OCI-LY1 (cell line): ENCODE results near the gene SDK1.

Source experiments
- H2AFZ ChIP-seq: fragments of 200-600 bp; sonication (generic), shearing (Covaris generic); 2 replicates; pipeline ENCODE4 v1.6.0; 2014; ENCODE audit warnings: antibody characterized with exemption, mild to moderate bottlenecking, low read length
- H3F3A ChIP-seq: fragments of 200-600 bp; sonication (generic), shearing (Covaris generic); 2 replicates; pipeline ENCODE4 v1.6.0; 2014; ENCODE audit warnings: mild to moderate bottlenecking, antibody characterized with exemption, low read length, moderate library complexity; ENCODE audit not compliant: insufficient read depth
- H3K27ac ChIP-seq: fragments of 200-600 bp; sonication (generic); 2 replicates; pipeline ENCODE4 v1.5.1; 2014; ENCODE audit warnings: low read length, mixed run types, mild to moderate bottlenecking, low read depth; ENCODE audit not compliant: poor library complexity, severe bottlenecking
- H3K27me3 ChIP-seq: fragments of 200-600 bp; sonication (generic); 2 replicates; pipeline ENCODE4 v1.6.0; 2014; ENCODE audit warnings: antibody characterized with exemption, mild to moderate bottlenecking, low read length, moderate library complexity; ENCODE audit not compliant: insufficient read depth
- H3K36me3 ChIP-seq: fragments of 200-600 bp; sonication (generic); 2 replicates; pipeline ENCODE4 v1.6.1; 2014; ENCODE audit warnings: mild to moderate bottlenecking, antibody characterized with exemption, low read length, moderate library complexity, mixed read lengths; ENCODE audit not compliant: insufficient read depth
- H3K4me1 ChIP-seq: fragments of 200-600 bp; sonication (generic); 2 replicates; pipeline ENCODE4 v1.5.1; 2014; ENCODE audit warnings: mild to moderate bottlenecking, low read length, moderate library complexity; ENCODE audit not compliant: insufficient read depth, severe bottlenecking
- H3K4me2 ChIP-seq: fragments of 200-600 bp; sonication (generic), shearing (Covaris generic); 2 replicates; pipeline ENCODE4 v1.6.1; 2014; ENCODE audit warnings: low read length
- H3K4me3 ChIP-seq: fragments of 200-600 bp; sonication (generic); 2 replicates; pipeline ENCODE4 v1.5.1; 2014; ENCODE audit warnings: low read length, low read depth, mild to moderate bottlenecking, mixed read lengths; ENCODE audit not compliant: poor library complexity, severe bottlenecking
- H3K79me2 ChIP-seq: fragments of 200-600 bp; shearing (Covaris generic); 2 replicates; pipeline ENCODE4 v1.6.1; 2016; ENCODE audit warnings: mixed run types, low read length, mixed read lengths; ENCODE audit not compliant: insufficient read depth
- H3K9ac ChIP-seq: fragments of 200-600 bp; sonication (generic), shearing (Covaris generic); 2 replicates; pipeline ENCODE4 v1.6.1; 2014; ENCODE audit warnings: mild to moderate bottlenecking, low read length, mixed read lengths
- H3K9me2 ChIP-seq: fragments of 200-600 bp; sonication (generic), shearing (Covaris generic); 2 replicates; pipeline ENCODE4 v1.6.1; 2014; ENCODE audit warnings: low read depth, mild to moderate bottlenecking, low read length, mixed read lengths
- H3K9me3 ChIP-seq: fragments of 200-600 bp; shearing (Covaris generic); 2 replicates; pipeline ENCODE4 v1.6.1; 2014; ENCODE audit warnings: low read length, mixed read lengths
- H4K20me1 ChIP-seq: fragments of 200-600 bp; sonication (generic), shearing (Covaris generic); 2 replicates; pipeline ENCODE4 v1.6.0; 2016; ENCODE audit warnings: mild to moderate bottlenecking, low read length; ENCODE audit not compliant: insufficient read depth
- EZH2 ChIP-seq: fragments of 200-600 bp; sonication (generic), shearing (Covaris generic); IDR thresholded peaks from 2 replicates; pipeline ENCODE4 v1.8.0; 2017; ENCODE audit warnings: borderline replicate concordance, mixed run types, mild to moderate bottlenecking, antibody characterized with exemption, low read length, moderate library complexity, mixed read lengths
- TF ChIP-seq, protein P1 (sequence below): fragments of 200-600 bp; sonication (generic), shearing (Covaris generic); IDR thresholded peaks from 2 replicates; pipeline ENCODE4 v1.5.1; 2017; ENCODE audit warnings: mild to moderate bottlenecking, antibody characterized with exemption, low read length, moderate library complexity, mixed read lengths

The SDK1 gene

DNA sequence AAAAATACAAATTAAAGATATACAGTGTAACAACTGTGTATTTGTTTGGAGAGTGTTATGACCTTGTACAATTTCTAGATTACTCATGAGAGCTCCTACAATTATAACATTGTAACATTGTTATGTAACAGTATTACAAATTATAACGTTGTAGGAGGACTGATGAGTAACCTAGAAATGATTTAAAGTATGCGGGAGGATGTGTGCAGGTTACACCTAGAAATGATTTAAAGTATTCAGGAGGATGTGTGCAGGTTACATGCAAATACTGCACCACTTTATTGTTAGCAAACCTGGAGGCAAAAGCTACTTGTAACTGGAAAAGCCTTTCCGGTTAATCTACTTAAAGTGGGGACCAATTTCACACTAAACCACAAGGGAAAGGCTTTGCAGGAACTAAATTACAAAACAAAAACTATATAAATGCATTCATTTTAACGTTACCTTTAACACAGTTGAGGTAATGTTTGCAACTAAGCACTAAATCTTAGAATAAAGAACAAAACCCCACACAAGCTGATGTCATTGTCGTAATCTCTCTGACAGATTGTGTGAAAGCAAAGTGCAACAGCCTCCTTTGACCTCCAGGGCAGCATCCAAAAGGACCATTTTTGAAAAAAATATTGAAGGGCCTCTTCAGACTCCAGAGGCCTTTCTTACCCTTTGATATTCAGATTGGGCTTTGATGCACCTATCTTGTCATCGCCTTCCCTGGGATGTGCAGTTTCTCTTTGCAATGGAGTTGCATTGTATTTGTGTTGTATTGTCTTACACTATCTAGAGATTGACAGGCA, 858.9 kb downstream of the SDK1 start:
- Histone ChIP-seq H2AFZ (no peak overlapping the region), H3K9me3 (no peaks in the 10 kb centered on the region), H3K27ac (no peak overlapping the region), H3K9ac (no peak overlapping the region), H3K36me3 (0 out of 2 replicates have a peak, but pooled peaks cover 5% of the 10 kb centered on the region), H4K20me1 (no peaks in the 10 kb centered on the region), H3K4me3 (no peak overlapping the region), H3K9me2 (no peaks in the 10 kb centered on the region), H3K4me2 (no peak overlapping the region), H3K4me1 (no peaks in the 10 kb centered on the region), H3K79me2 (no peaks in the 10 kb centered on the region), H3K27me3 (no peaks in the 10 kb centered on the region), H3F3A (no peaks in the 10 kb centered on the region)
- TF ChIP-seq, protein P1, sequence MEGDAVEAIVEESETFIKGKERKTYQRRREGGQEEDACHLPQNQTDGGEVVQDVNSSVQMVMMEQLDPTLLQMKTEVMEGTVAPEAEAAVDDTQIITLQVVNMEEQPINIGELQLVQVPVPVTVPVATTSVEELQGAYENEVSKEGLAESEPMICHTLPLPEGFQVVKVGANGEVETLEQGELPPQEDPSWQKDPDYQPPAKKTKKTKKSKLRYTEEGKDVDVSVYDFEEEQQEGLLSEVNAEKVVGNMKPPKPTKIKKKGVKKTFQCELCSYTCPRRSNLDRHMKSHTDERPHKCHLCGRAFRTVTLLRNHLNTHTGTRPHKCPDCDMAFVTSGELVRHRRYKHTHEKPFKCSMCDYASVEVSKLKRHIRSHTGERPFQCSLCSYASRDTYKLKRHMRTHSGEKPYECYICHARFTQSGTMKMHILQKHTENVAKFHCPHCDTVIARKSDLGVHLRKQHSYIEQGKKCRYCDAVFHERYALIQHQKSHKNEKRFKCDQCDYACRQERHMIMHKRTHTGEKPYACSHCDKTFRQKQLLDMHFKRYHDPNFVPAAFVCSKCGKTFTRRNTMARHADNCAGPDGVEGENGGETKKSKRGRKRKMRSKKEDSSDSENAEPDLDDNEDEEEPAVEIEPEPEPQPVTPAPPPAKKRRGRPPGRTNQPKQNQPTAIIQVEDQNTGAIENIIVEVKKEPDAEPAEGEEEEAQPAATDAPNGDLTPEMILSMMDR, result no peak
- no peak for TF ChIP-seq EZH2

DNA sequence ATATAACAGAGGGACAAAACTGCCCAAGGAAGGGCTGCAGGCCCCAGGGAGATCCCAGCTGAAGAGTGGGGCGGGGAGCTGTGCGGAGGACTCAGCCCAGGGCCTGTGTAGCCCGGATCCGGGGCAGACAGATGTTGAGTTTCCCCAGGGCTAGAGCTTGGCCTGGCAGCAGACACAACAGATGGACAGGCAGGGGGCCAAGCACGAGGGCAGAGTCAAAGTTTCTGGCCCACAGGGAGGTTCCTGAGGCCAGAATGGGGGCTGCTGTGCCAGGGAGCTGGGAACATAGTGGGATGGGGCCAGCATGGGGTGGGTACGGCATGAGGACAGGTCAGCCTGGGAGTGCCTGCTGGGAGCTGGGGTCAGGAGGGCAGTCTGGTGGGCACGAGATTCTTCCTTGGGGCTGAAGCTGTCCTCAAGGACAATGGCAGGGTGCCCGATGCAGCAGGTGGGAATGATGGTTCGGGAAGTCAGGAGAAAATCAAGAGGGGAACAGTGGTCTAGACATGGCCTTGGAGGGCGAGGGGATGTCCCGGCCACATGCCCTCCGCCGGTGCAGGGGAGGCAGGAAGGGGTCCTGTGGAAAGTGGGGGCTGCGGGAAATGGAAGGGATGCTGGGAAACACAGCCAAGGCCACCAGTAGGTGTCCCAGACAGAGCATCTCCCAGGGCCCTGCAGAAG, 862.0 kb downstream of the SDK1 start:
- no peaks in the 10 kb centered on the region for H3K9me2 ChIP-seq
- no peaks in the 10 kb centered on the region for H3K9me3 ChIP-seq
- H3K79me2 ChIP-seq, result no peaks in the 10 kb centered on the region
- H3K9ac ChIP-seq, result no peak overlapping the region
- H4K20me1 ChIP-seq, result no peaks in the 10 kb centered on the region
- no peaks in the 10 kb centered on the region for H3F3A ChIP-seq
- H3K4me1 ChIP-seq, result no peaks in the 10 kb centered on the region
- no peak overlapping the region for H3K4me3 ChIP-seq
- no peak overlapping the region for H2AFZ ChIP-seq
- no peaks in the 10 kb centered on the region for H3K27me3 ChIP-seq
- TF ChIP-seq, protein P1, result no peak
- no peak for TF ChIP-seq EZH2
- 0 out of 2 replicates have a peak, but pooled peaks cover 5% of the 10 kb centered on the region for H3K36me3 ChIP-seq
- H3K27ac ChIP-seq, result no peak overlapping the region
- no peak overlapping the region for H3K4me2 ChIP-seq

DNA sequence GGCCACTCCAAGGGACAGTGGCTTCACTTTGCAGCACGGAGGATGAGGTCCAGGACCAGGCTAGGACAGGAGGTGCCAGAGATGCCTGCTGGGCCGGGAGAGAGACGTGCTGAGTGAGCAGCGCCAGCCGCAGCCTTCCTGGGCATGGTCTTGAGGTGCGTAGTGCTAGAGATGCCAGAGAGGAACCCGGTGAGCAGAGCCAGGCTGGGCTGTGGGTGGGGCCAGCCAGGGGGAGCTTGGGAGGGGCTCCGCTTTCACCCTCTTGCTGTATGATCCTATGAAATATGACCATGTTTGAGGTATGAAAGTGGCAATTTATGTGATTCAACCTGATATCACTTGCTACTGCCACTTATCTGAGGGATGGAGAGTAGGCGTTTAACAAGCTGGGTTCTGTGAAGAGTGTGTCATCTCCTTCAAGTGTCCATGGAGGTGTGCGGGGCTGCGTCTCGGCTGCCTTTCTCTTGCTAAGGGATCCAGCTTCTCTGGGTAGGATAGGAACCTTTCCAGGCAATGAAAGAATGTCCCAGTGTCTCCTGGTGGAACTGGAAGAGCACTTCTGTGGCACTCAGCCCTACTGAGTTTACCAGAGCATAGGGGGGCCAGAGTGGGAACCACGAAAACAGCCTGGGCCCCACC, 862.6 kb downstream of the SDK1 start:
- H3K4me2 ChIP-seq, result no peak overlapping the region
- no peak overlapping the region for H3K9ac ChIP-seq
- no peaks in the 10 kb centered on the region for H3K27me3 ChIP-seq
- H3K36me3 ChIP-seq, result 0 out of 2 replicates have a peak, but pooled peaks cover 5% of the 10 kb centered on the region
- no peak for TF ChIP-seq EZH2
- TF ChIP-seq, protein P1, result no peak
- no peak overlapping the region for H3K4me3 ChIP-seq
- no peak overlapping the region for H2AFZ ChIP-seq
- no peaks in the 10 kb centered on the region for H3K4me1 ChIP-seq
- no peak overlapping the region for H3K27ac ChIP-seq
- no peaks in the 10 kb centered on the region for H3K9me3 ChIP-seq
- H3K9me2 ChIP-seq, result no peaks in the 10 kb centered on the region
- H3K79me2 ChIP-seq, result no peaks in the 10 kb centered on the region
- no peaks in the 10 kb centered on the region for H3F3A ChIP-seq
- H4K20me1 ChIP-seq, result no peaks in the 10 kb centered on the region
